WTC11 (cell line): ENCODE measurements around the gene GUCA1A. TPM values are rescaled to one million over a fixed set of nuclear protein-coding genes. Genes with fewer than 3 reads are reported as not detected.
"Not testable (repeated sequence)": the region's sequence is repeated elsewhere in the genome, so short reads cannot be mapped to it uniquely, and the experiment has no call there.

Experiments
- ATAC-seq: fragments of 200-7000 bp; cut with Tn5 transposase; 2 replicates; pipeline ENCODE4 v1.10.0; 2021; ENCODE audit warnings: mild to moderate bottlenecking, moderate library complexity
- CTCF ChIA-PET: fragments of 300-600 bp; sonication (Branson Sonifier 250); formaldehyde crosslinking; loops from one replicate; lab custom pipeline; 2021; ENCODE audit warnings: antibody characterized with exemption; lab: Charles Lee
- POLR2A ChIA-PET: fragments of 350-600 bp; sonication (Branson Sonifier 250); formaldehyde crosslinking; loops from one replicate; lab custom pipeline; 2021; ENCODE audit warnings: antibody characterized with exemption; lab: Charles Lee
- DNase-seq: peaks from one replicate; pipeline ENCODE4 v3.0.0; 2021; ENCODE audit warnings: low spot score
- H3K27ac Mint-ChIP-seq: 2 replicates; pipeline ENCODE4 v1.8.0; 2021; ENCODE audit warnings: mixed read lengths
- H3K27me3 Mint-ChIP-seq: 2 replicates; pipeline ENCODE4 v1.8.0; 2021; ENCODE audit warnings: low read depth, mild to moderate bottlenecking, moderate library complexity, mixed read lengths
- H3K36me3 Mint-ChIP-seq: 2 replicates; pipeline ENCODE4 v1.8.0; 2021; ENCODE audit warnings: mixed read lengths
- H3K4me1 Mint-ChIP-seq: 2 replicates; pipeline ENCODE4 v1.8.0; 2022; ENCODE audit warnings: mixed read lengths
- H3K4me3 Mint-ChIP-seq: 2 replicates; pipeline ENCODE4 v1.8.0; 2021; ENCODE audit warnings: mild to moderate bottlenecking, moderate library complexity, mixed read lengths
- H3K9me3 Mint-ChIP-seq: 2 replicates; pipeline ENCODE4 v1.8.0; 2021; ENCODE audit warnings: mixed read lengths
- CREB1 ChIP-seq: sonication (generic); formaldehyde crosslinking; IDR thresholded peaks from 2 replicates; pipeline ENCODE4 v1.8.0; 2023; ENCODE audit warnings: mild to moderate bottlenecking, missing genetic modification reagents
- EMX1 ChIP-seq: fragments of 250-450 bp; sonication (Bioruptor Pico); IDR thresholded peaks from 2 replicates; pipeline ENCODE4 v1.8.0; 2021; ENCODE audit warnings: mild to moderate bottlenecking
- FOXJ3 ChIP-seq: sonication (generic); formaldehyde crosslinking; IDR thresholded peaks from 2 replicates; pipeline ENCODE4 v1.9.0; 2021; ENCODE audit warnings: missing genetic modification reagents, mild to moderate bottlenecking, borderline replicate concordance
- FOXK1 ChIP-seq: sonication (generic); formaldehyde crosslinking; IDR thresholded peaks from 2 replicates; pipeline ENCODE4 v1.8.0; 2022; ENCODE audit warnings: mild to moderate bottlenecking, moderate library complexity, missing genetic modification reagents
- GABPB1 ChIP-seq: sonication (generic); formaldehyde crosslinking; IDR thresholded peaks from 2 replicates; pipeline ENCODE4 v1.8.1; 2023; ENCODE audit warnings: mild to moderate bottlenecking, missing genetic modification reagents
- NFATC4 ChIP-seq: fragments of 250-450 bp; sonication (Bioruptor Pico); IDR thresholded peaks from 2 replicates; pipeline ENCODE4 v1.9.0; 2021; ENCODE audit warnings: mild to moderate bottlenecking
- NFYB ChIP-seq: sonication (generic); formaldehyde crosslinking; conservative IDR thresholded peaks from 2 replicates; pipeline ENCODE4 v1.8.0; 2022; ENCODE audit warnings: low read depth, missing genetic modification reagents
- NR1H2 ChIP-seq: sonication (generic); formaldehyde crosslinking; IDR thresholded peaks from 2 replicates; pipeline ENCODE4 v1.9.0; 2021; ENCODE audit warnings: mild to moderate bottlenecking, moderate library complexity, missing genetic modification reagents
- SMAD3 ChIP-seq: sonication (generic); formaldehyde crosslinking; IDR thresholded peaks from 2 replicates; pipeline ENCODE4 v1.8.0; 2022; ENCODE audit warnings: missing genetic modification reagents, mild to moderate bottlenecking, borderline replicate concordance
- SMAD4 ChIP-seq: sonication (generic); formaldehyde crosslinking; IDR thresholded peaks from 2 replicates; pipeline ENCODE4 v1.8.0; 2022; ENCODE audit warnings: mild to moderate bottlenecking, missing genetic modification reagents
- SOX15 ChIP-seq: fragments of 250-450 bp; sonication (Bioruptor Pico); IDR thresholded peaks from 2 replicates; pipeline ENCODE4 v1.9.0; 2021; ENCODE audit warnings: mild to moderate bottlenecking
- TCF7 ChIP-seq: sonication (generic); formaldehyde crosslinking; IDR thresholded peaks from 2 replicates; pipeline ENCODE4 v1.8.0; 2022; ENCODE audit warnings: mild to moderate bottlenecking, low read depth, missing genetic modification reagents, moderate library complexity
- ZNF121 ChIP-seq: sonication (generic); formaldehyde crosslinking; IDR thresholded peaks from 2 replicates; pipeline ENCODE4 v1.8.0; 2023; ENCODE audit warnings: missing genetic modification reagents
- ZNF416 ChIP-seq: fragments of 250-450 bp; sonication (Bioruptor Pico); IDR thresholded peaks from 2 replicates; pipeline ENCODE4 v1.9.0; 2021; ENCODE audit warnings: mild to moderate bottlenecking, inconsistent platforms
- total RNA-seq: library from RNA; stranded (reverse); gene quantifications from 3 replicates; pipeline ENCODE4 v1.2.3, GENCODE V29; 2021
- TF ChIP-seq, protein P1 (sequence below): sonication (generic); formaldehyde crosslinking; IDR thresholded peaks from 2 replicates; pipeline ENCODE4 v1.8.0; 2023; ENCODE audit warnings: missing genetic modification reagents
- TF ChIP-seq, protein P2 (sequence below): sonication (generic); formaldehyde crosslinking; IDR thresholded peaks from 2 replicates; pipeline ENCODE4 v1.8.1; 2022; ENCODE audit warnings: missing genetic modification reagents, borderline replicate concordance
- TF ChIP-seq, protein P3 (sequence below): sonication (generic); formaldehyde crosslinking; IDR thresholded peaks from 2 replicates; pipeline ENCODE4 v1.8.1; 2023; ENCODE audit warnings: mild to moderate bottlenecking, missing genetic modification reagents, moderate library complexity
- TF ChIP-seq, protein P4 (sequence below): sonication (generic); formaldehyde crosslinking; IDR thresholded peaks from 2 replicates; pipeline ENCODE4 v1.8.1; 2023; ENCODE audit warnings: mild to moderate bottlenecking, missing genetic modification reagents
- TF ChIP-seq, protein P5 (sequence below): fragments of 200-600 bp; IDR thresholded peaks from 2 replicates; pipeline ENCODE4 v1.8.0; 2022; ENCODE audit warnings: antibody characterized with exemption
- TF ChIP-seq, protein P6 (sequence below): sonication (generic); formaldehyde crosslinking; IDR thresholded peaks from 2 replicates; pipeline ENCODE4 v1.8.0; 2023; ENCODE audit warnings: mild to moderate bottlenecking, missing genetic modification reagents

GUCA1A gene
- total RNA-seq, 1 experiment from 2014 or later, result 10.9 TPM

DNA sequence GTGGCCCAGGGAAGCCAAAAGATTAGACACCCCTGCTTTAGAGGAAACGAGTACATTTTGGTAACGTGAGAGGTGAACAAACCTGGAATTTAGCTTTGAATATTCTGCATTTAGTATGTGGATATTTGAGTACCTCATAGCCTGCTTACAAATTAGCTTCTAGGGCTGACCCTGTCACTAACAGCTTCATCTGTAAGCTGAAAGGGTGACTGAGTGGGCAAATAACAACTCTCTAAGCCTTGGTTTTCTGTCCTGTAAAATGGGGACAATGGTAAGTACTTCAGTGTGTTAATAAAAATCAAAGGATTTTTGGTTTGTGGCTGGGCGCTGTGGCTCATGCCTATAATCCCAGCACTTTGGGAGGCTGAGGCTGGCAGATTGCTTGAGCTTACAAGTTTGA is 30.0 kb downstream of the GUCA1A start (continued):
- TF ChIP-seq SMAD4 (CRISPR knock-in tag) (no peak), CREB1 (CRISPR knock-in tag) (no peak), GABPB1 (CRISPR knock-in tag) (no peak), ZNF416 (CRISPR knock-in tag) (no peak), ZNF121 (CRISPR knock-in tag) (no peak), NFYB (no peak), FOXJ3 (CRISPR knock-in tag) (no peak), NFATC4 (CRISPR knock-in tag) (no peak)
- TF ChIP-seq, protein P1, sequence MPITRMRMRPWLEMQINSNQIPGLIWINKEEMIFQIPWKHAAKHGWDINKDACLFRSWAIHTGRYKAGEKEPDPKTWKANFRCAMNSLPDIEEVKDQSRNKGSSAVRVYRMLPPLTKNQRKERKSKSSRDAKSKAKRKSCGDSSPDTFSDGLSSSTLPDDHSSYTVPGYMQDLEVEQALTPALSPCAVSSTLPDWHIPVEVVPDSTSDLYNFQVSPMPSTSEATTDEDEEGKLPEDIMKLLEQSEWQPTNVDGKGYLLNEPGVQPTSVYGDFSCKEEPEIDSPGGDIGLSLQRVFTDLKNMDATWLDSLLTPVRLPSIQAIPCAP (CRISPR knock-in tag), result no peak
- TF ChIP-seq, protein P2, sequence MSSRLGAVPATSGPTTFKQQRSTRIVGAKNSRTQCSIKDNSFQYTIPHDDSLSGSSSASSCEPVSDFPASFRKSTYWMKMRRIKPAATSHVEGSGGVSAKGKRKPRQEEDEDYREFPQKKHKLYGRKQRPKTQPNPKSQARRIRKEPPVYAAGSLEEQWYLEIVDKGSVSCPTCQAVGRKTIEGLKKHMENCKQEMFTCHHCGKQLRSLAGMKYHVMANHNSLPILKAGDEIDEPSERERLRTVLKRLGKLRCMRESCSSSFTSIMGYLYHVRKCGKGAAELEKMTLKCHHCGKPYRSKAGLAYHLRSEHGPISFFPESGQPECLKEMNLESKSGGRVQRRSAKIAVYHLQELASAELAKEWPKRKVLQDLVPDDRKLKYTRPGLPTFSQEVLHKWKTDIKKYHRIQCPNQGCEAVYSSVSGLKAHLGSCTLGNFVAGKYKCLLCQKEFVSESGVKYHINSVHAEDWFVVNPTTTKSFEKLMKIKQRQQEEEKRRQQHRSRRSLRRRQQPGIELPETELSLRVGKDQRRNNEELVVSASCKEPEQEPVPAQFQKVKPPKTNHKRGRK (CRISPR knock-in tag), result no peak

DNA sequence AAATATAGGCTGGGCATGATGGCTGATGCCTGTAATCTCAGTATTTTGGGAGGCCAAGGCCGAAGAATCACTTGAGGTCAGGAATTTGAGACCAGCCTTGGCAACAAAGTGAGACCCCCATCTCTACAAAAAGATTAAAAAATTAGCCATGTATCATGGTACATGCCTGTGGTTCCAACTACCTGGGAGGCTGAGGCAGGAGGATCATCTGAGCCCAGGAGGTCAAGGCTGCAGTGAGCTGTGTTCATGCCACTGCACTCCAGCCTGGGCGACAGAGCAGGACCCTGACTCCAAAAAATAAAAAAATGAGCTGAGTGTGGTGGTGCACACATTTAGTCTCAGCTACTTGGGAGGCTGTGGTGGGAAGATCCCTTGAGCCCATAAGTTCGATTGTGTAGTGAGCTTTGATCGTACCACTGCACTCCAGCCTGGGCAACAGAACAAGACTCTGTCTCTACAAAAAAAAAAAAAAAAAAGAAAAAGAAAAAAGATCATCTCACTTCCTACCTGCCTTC is 31.7 kb downstream of the GUCA1A start:
- no peaks in the 10 kb centered on the region for H3K9me3 Mint-ChIP-seq
- TF ChIP-seq NR1H2, result no peak
- TF ChIP-seq, protein P3, sequence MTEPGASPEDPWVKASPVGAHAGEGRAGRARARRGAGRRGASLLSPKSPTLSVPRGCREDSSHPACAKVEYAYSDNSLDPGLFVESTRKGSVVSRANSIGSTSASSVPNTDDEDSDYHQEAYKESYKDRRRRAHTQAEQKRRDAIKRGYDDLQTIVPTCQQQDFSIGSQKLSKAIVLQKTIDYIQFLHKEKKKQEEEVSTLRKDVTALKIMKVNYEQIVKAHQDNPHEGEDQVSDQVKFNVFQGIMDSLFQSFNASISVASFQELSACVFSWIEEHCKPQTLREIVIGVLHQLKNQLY (CRISPR knock-in tag), result no peak
- TF ChIP-seq, protein P4, sequence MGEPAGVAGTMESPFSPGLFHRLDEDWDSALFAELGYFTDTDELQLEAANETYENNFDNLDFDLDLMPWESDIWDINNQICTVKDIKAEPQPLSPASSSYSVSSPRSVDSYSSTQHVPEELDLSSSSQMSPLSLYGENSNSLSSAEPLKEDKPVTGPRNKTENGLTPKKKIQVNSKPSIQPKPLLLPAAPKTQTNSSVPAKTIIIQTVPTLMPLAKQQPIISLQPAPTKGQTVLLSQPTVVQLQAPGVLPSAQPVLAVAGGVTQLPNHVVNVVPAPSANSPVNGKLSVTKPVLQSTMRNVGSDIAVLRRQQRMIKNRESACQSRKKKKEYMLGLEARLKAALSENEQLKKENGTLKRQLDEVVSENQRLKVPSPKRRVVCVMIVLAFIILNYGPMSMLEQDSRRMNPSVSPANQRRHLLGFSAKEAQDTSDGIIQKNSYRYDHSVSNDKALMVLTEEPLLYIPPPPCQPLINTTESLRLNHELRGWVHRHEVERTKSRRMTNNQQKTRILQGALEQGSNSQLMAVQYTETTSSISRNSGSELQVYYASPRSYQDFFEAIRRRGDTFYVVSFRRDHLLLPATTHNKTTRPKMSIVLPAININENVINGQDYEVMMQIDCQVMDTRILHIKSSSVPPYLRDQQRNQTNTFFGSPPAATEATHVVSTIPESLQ (CRISPR knock-in tag), result no peak
- TF ChIP-seq SOX15, result no peak
- TF ChIP-seq, protein P5, sequence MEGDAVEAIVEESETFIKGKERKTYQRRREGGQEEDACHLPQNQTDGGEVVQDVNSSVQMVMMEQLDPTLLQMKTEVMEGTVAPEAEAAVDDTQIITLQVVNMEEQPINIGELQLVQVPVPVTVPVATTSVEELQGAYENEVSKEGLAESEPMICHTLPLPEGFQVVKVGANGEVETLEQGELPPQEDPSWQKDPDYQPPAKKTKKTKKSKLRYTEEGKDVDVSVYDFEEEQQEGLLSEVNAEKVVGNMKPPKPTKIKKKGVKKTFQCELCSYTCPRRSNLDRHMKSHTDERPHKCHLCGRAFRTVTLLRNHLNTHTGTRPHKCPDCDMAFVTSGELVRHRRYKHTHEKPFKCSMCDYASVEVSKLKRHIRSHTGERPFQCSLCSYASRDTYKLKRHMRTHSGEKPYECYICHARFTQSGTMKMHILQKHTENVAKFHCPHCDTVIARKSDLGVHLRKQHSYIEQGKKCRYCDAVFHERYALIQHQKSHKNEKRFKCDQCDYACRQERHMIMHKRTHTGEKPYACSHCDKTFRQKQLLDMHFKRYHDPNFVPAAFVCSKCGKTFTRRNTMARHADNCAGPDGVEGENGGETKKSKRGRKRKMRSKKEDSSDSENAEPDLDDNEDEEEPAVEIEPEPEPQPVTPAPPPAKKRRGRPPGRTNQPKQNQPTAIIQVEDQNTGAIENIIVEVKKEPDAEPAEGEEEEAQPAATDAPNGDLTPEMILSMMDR, result no peak
- TF ChIP-seq TCF7, result no peak
- TF ChIP-seq SMAD3 (CRISPR knock-in tag), result no peak
- TF ChIP-seq, protein P2 (CRISPR knock-in tag), result no peak
- no peak for TF ChIP-seq EMX1 (CRISPR knock-in tag)
- TF ChIP-seq, protein P6, sequence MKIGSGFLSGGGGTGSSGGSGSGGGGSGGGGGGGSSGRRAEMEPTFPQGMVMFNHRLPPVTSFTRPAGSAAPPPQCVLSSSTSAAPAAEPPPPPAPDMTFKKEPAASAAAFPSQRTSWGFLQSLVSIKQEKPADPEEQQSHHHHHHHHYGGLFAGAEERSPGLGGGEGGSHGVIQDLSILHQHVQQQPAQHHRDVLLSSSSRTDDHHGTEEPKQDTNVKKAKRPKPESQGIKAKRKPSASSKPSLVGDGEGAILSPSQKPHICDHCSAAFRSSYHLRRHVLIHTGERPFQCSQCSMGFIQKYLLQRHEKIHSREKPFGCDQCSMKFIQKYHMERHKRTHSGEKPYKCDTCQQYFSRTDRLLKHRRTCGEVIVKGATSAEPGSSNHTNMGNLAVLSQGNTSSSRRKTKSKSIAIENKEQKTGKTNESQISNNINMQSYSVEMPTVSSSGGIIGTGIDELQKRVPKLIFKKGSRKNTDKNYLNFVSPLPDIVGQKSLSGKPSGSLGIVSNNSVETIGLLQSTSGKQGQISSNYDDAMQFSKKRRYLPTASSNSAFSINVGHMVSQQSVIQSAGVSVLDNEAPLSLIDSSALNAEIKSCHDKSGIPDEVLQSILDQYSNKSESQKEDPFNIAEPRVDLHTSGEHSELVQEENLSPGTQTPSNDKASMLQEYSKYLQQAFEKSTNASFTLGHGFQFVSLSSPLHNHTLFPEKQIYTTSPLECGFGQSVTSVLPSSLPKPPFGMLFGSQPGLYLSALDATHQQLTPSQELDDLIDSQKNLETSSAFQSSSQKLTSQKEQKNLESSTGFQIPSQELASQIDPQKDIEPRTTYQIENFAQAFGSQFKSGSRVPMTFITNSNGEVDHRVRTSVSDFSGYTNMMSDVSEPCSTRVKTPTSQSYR (CRISPR knock-in tag), result no peak
- no peak for TF ChIP-seq FOXK1
- H3K4me1 Mint-ChIP-seq, result no peaks in the 10 kb centered on the region
- no peak for DNase-seq
- peaks cover 40% of the 10 kb centered on the region for H3K36me3 Mint-ChIP-seq
- H3K27ac Mint-ChIP-seq, result no peak overlapping the region
- CTCF ChIA-PET, result no interaction called here
- POLR2A ChIA-PET, result interaction anchor here (0.7 kb wide), 1 partner anchor 26 kb away, joined by 3 read pairs; no protein-coding TSS in a partner anchor
- no peak for ATAC-seq
- H3K4me3 Mint-ChIP-seq, result no peak overlapping the region
- no peaks in the 10 kb centered on the region for H3K27me3 Mint-ChIP-seq

DNA sequence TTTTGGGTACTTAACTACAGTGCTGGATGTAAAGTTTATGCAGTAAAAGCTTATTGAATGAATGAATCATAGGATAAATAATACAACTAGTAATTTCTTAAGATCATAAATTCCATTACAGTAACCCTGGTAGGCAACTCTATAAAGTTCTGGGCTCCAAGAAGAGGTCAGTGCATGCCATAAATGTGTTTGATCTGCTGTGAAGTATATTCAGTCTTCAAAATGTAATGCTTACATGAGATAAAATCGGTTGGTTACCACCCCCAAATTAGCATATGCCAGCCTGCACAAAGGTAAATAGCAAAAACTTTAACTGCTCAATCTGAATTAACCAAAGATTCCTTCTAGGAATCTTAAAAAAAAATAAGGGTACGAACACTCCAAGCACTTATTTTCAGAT is 34.4 kb downstream of the GUCA1A start:
- H3K27me3 Mint-ChIP-seq, DNase-seq, H3K4me3 Mint-ChIP-seq, ATAC-seq, H3K9me3 Mint-ChIP-seq, H3K4me1 Mint-ChIP-seq, H3K27ac Mint-ChIP-seq: not testable (repeated sequence)
- H3K36me3 Mint-ChIP-seq, result peaks cover 56% of the 10 kb centered on the region
- CTCF ChIA-PET, result interaction anchor here (1.8 kb wide), 1 partner anchor 103 kb away, joined by 5 read pairs; no protein-coding TSS in a partner anchor
- POLR2A ChIA-PET, result interaction anchor here (0.6 kb wide), 1 partner anchor 1152 kb away, joined by 3 read pairs; no protein-coding TSS in a partner anchor
